H1 (cell line): Measurements from ENCODE around the gene SLC41A2. TPM values are rescaled to one million over a fixed set of nuclear protein-coding genes. Genes with fewer than 3 reads are reported as not detected.

Source experiments
- BRCA1 ChIP-seq: IDR thresholded peaks from 2 replicates; pipeline ENCODE4 v1.6.1; 2012; ENCODE audit warnings: low read depth, low read length, improper control_type of control experiment
- CBX8 ChIP-seq: fragments of 300-800, 300-1000 bp; sonication (generic); IDR thresholded peaks from 2 replicates; pipeline ENCODE4 v1.7.1; 2016; ENCODE audit warnings: low read depth, low read length, borderline replicate concordance
- CHD7 ChIP-seq: fragments of 300-600 bp; sonication (generic); IDR thresholded peaks from 2 replicates; pipeline ENCODE4 v1.7.1; 2012; ENCODE audit warnings: low read length, moderate library complexity, mild to moderate bottlenecking, inconsistent platforms; ENCODE audit not compliant: insufficient replicate concordance
- GTF2F1 ChIP-seq: IDR thresholded peaks from 2 replicates; pipeline ENCODE4 v1.6.1; 2012; ENCODE audit warnings: low read depth, low read length, improper control_type of control experiment, borderline replicate concordance
- KDM4A ChIP-seq: IDR thresholded peaks from one replicate; pipeline ENCODE4 v1.7.1; 2012; ENCODE audit warnings: low read depth, mild to moderate bottlenecking, moderate library complexity, low read length, inconsistent platforms; ENCODE audit not compliant: severe bottlenecking
- KDM5A ChIP-seq: fragments of 200-600 bp; IDR thresholded peaks from 2 replicates; pipeline ENCODE4 v1.7.1; 2012; ENCODE audit warnings: mild to moderate bottlenecking, low read length, inconsistent platforms, mixed read lengths
- SIN3A ChIP-seq, 2 experiments: IDR thresholded peaks in 1 of 2; conservative IDR thresholded peaks in 1 of 2; 2 replicates each; pipeline ENCODE4 v1.6.1; 2011 to 2012; ENCODE audit warnings: low read length in 2 of 2, improper control_type of control experiment in 1 of 2, low read depth in 1 of 2, mild to moderate bottlenecking in 1 of 2
- TBP ChIP-seq: IDR thresholded peaks from 2 replicates; pipeline ENCODE4 v1.6.1; 2011; ENCODE audit warnings: low read depth, low read length, improper control_type of control experiment
- YY1 ChIP-seq: IDR thresholded peaks from 2 replicates; pipeline ENCODE4 v1.6.1; 2011; ENCODE audit warnings: low read depth, mild to moderate bottlenecking, low read length
- polyA plus RNA-seq, 7 experiments: library from polyadenylated mRNA; depleted of rRNA in 3 of 7; stranded (reverse) in 5 of 7; unstranded in 2 of 7; fragments of >200 nt in 5 of 7; fragments of 200-250 nt in 2 of 7; gene quantifications; 1 replicate in 5 of 7; 2 replicates in 1 of 7; 4 replicates in 1 of 7; pipeline versions ENCODE4 v1.2.1 to v1.2.3, GENCODE V29; 2011 to 2013; ENCODE audit warnings: missing spikeins in 2 of 7, mixed read lengths in 2 of 7
- total RNA-seq: library from RNA; stranded (reverse); fragmentation: NEBNext Ultra II Directional; extraction: Animal tissue kit (Norgen Biotek cat#: 25700); gene quantifications from 2 replicates; pipeline ENCODE4 v1.2.1, GENCODE V29; 2021

The SLC41A2 gene
- total and polyA plus RNA-seq, 2 of the 8 experiments (the other 6 are each of a cell fraction or from before 2014, with no cell fraction given): 0.79 to 3.0 TPM

GRCh38 chr12:104975587-104976343 is 17.7 kb upstream of the SLC41A2 start (continued):
- TF ChIP-seq CHD7: no peak
- TF ChIP-seq YY1: no peak
- no peak for TF ChIP-seq TBP
- TF ChIP-seq KDM4A: no peak
- no peak for TF ChIP-seq SIN3A (conservative IDR thresholded peaks at IDR 0.05 in 1 of 2, IDR thresholded peaks at IDR 0.05 in 1 of 2; ENCODE audit: low read depth in 1 of 2, low read length in 2 of 2)
- TF ChIP-seq GTF2F1: no peak
- no peak for TF ChIP-seq KDM5A
- no peak for TF ChIP-seq BRCA1
- no peak for TF ChIP-seq CBX8
